ENCODE data around the gene CACUL1.

Gene CACUL1

DNA sequence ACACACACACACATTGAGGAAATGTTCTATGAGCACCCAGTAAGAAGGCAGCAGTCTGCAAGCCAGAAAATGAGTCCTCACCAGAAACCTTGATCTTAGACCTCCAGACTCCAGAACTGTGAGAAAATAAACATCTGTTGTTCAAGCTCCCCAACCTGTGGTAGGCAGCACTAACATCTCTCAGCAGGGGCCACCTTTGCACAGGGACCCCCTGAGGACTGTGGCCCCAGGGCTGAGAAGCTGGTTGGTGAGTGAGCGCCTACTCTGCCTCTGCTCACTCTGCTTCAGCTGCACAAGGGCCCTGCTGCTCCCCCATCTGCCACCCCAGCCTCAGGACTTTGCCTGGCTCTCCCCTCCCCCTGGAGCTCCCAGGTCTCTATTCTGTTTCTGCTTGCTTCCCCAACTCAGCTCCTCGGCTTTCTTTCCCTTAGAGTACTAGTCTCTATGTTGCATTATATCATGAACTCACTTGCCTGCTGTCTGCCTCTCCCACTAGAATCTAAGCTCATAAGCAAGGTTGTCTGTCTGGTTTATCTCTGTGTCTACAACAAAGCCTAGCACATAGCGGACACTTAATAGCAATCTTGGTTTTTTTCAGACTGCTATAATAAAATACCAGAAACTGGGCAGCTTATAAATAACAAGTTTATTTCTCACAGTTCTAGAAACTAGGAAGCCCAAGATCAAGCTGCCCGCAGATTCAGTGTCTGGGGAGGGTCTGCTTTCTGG, 118.9 kb downstream of the CACUL1 start:
- DNase-seq (ENCODE audit: low spot score): no peak

DNA sequence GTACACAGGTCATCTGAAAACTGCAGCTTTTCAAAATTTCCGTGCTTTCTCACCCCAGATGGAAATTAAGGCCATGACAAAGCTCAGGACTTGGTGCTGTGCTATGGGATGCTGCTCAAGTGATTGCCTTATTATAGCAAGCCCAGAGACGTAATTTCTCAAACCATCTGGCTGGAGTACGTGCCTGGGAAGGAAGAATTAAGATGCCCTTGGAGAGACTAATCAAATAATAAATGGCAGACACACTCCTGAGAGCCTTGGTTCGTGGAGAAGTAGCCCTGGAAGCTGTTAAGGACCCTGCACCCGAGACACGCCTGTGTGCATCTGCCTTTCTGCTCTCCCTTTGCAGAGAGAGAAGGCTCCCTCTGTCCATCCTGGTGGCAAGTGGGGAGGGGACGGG, 121.0 kb downstream of the CACUL1 start:
- DNase-seq (ENCODE audit: low spot score): no peak

- DNase-seq (ENCODE audit: low spot score): no peak
These were observed 125.6 kb downstream of the CACUL1 start for GRCh38 chr10:118629211-118629610.

GRCh38 chr10:118628397-118628796, 126.4 kb downstream of the CACUL1 start:
- DNase-seq (ENCODE audit: low spot score): no peak

DNA sequence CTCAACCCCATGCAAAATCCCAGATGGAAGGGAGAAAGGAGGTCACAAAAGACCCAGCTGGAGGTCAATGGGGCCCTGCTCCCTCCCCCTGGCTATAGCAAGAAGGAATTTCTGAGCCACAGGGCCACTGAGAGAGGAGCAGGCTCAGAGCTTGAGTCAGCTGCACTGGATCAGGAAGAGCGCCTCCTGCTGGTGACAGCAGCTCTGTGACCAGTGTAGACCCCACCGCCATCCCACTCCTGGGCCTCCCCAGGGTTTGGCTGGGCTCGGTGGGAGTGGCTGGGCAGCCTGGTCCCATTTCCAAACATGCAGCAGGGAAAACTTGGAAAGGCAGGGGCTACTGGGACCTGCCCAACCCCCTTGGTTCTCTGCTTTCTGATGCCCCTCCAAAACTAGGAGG, 127.8 kb downstream of the CACUL1 start:
- no peak for DNase-seq (ENCODE audit: low spot score)

Measured in SW480 (cell line).